HEK293 (cell line): ENCODE data around the gene SLC7A4.

Experiments
- KLF16 ChIP-seq: fragments of 450-650 bp; formaldehyde crosslinking; IDR thresholded peaks from 2 replicates; pipeline ENCODE4 v1.5.1; 2017; ENCODE audit warnings: missing biosample characterization, missing genetic modification characterization
- ZNF513 ChIP-seq: fragments of 450-650 bp; IDR thresholded peaks from 2 replicates; pipeline ENCODE4 v1.5.1; 2018; ENCODE audit warnings: missing biosample characterization, missing genetic modification characterization

- TF ChIP-seq KLF16 (no peak), ZNF513 (tag by site-specific recombination) (no peak)
These were observed 1.5 kb downstream of the SLC7A4 start for GRCh38 chr22:21030621-21031544.
